Neural cell (in vitro differentiated cells): ENCODE measurements around the gene LY6G6D. TPM values are rescaled to one million over a fixed set of nuclear protein-coding genes. Genes with fewer than 3 reads are reported as not detected.

Experiments
- H2AFZ ChIP-seq: fragments of 200-600, 300-800 bp; sonication (generic), shearing (Covaris generic); 2 replicates; pipeline ENCODE4 v1.6.0; 2014; ENCODE audit warnings: low read depth, mild to moderate bottlenecking, antibody characterized with exemption, low read length, moderate library complexity
- H3F3A ChIP-seq: fragments of 200-600 bp; shearing (Covaris generic); 2 replicates; pipeline ENCODE4 v1.6.1; 2016; ENCODE audit warnings: mild to moderate bottlenecking, moderate library complexity, mixed read lengths, antibody characterized with exemption, low read length; ENCODE audit not compliant: insufficient read depth, poor library complexity, severe bottlenecking
- H3K27ac ChIP-seq: fragments of 200-600, 300-800 bp; sonication (generic), shearing (Covaris generic); 2 replicates; pipeline ENCODE4 v1.5.1; 2014; ENCODE audit warnings: mild to moderate bottlenecking, low read length, moderate library complexity
- H3K27me3 ChIP-seq: fragments of 300-800, 200-600 bp; sonication (generic), shearing (Covaris generic); 2 replicates; pipeline ENCODE4 v1.6.0; 2014; ENCODE audit warnings: mild to moderate bottlenecking, low read depth, low read length, moderate library complexity; ENCODE audit not compliant: insufficient read depth
- H3K36me3 ChIP-seq: fragments of 300-800, 200-600 bp; sonication (generic), shearing (Covaris generic); 2 replicates; pipeline ENCODE4 v1.5.1; 2014; ENCODE audit warnings: mild to moderate bottlenecking, antibody characterized with exemption, low read length, moderate library complexity; ENCODE audit not compliant: insufficient read depth
- H3K4me2 ChIP-seq: fragments of 300-800, 200-600 bp; sonication (generic), shearing (Covaris generic); 2 replicates; pipeline ENCODE4 v1.6.0; 2014; ENCODE audit warnings: mild to moderate bottlenecking, low read length
- H3K4me3 ChIP-seq: fragments of 300-800, 200-600 bp; sonication (generic), shearing (Covaris generic); 2 replicates; pipeline ENCODE4 v1.5.1; 2014; ENCODE audit warnings: mild to moderate bottlenecking, low read length, moderate library complexity
- H3K79me2 ChIP-seq: fragments of 200-600 bp; shearing (Covaris generic); replicated peaks from 2 replicates; pipeline ENCODE4 v1.6.0; 2014; ENCODE audit warnings: mild to moderate bottlenecking, low read length, moderate library complexity; ENCODE audit not compliant: insufficient read depth
- H3K9ac ChIP-seq: fragments of 300-800, 200-600 bp; sonication (generic), shearing (Covaris generic); 2 replicates; pipeline ENCODE4 v1.6.1; 2016; ENCODE audit warnings: mild to moderate bottlenecking, low read length, mixed read lengths
- H3K9me2 ChIP-seq: fragments of 200-600 bp; shearing (Covaris generic); 2 replicates; pipeline ENCODE4 v1.6.1; 2016; ENCODE audit warnings: mild to moderate bottlenecking, low read length, mixed read lengths; ENCODE audit not compliant: insufficient read depth
- H3K9me3 ChIP-seq: fragments of 200-600, 300-800 bp; sonication (generic), shearing (Covaris generic); 2 replicates; pipeline ENCODE4 v1.6.1; 2016; ENCODE audit warnings: mild to moderate bottlenecking, mixed run types, low read length, moderate library complexity, mixed read lengths
- H4K20me1 ChIP-seq: fragments of 200-600 bp; shearing (Covaris generic); 2 replicates; pipeline ENCODE4 v1.6.1; 2016; ENCODE audit warnings: mild to moderate bottlenecking, mixed run types; ENCODE audit not compliant: insufficient read depth
- CTCF ChIP-seq: fragments of 450-650 bp; IDR thresholded peaks from 2 replicates; pipeline ENCODE4 v1.5.1; 2014; ENCODE audit warnings: antibody characterized with exemption, mild to moderate bottlenecking, moderate library complexity; ENCODE audit not compliant: poor library complexity, severe bottlenecking
- EZH2 ChIP-seq: fragments of 200-600, 300-800 bp; shearing (Covaris generic), sonication (generic); IDR thresholded peaks from 2 replicates; pipeline ENCODE4 v1.6.1; 2014; ENCODE audit warnings: antibody characterized with exemption, low read length, borderline replicate concordance, mild to moderate bottlenecking; ENCODE audit not compliant: insufficient read depth, poor library complexity, severe bottlenecking
- POLR2AphosphoS5 ChIP-seq: IDR thresholded peaks from 2 replicates; pipeline ENCODE4 v1.6.1; 2012
- RAD21 ChIP-seq: fragments of 450-650 bp; conservative IDR thresholded peaks from 2 replicates; pipeline ENCODE4 v1.6.1; 2014; ENCODE audit warnings: antibody characterized with exemption, mild to moderate bottlenecking, moderate library complexity
- REST ChIP-seq: IDR thresholded peaks from 2 replicates; pipeline ENCODE4 v1.6.1; 2012; ENCODE audit warnings: borderline replicate concordance
- polyA plus RNA-seq: library from polyadenylated mRNA; depleted of rRNA; stranded (reverse); fragments of >200 nt; gene quantifications from 2 replicates; pipeline ENCODE4 v1.2.3, GENCODE V29; 2014

LY6G6D gene
- polyA plus RNA-seq, 1 donor from 2014 or later = not detected

- H3K27me3 ChIP-seq = no peaks in the 10 kb centered on the region
- H3F3A ChIP-seq = no peaks in the 10 kb centered on the region
- peak overlapping the region; percentile 87 for H3K9ac ChIP-seq
- H3K4me3 ChIP-seq = peak overlapping the region; percentile 88
- H3K4me2 ChIP-seq = peak overlapping the region; percentile 82
- H4K20me1 ChIP-seq = no peaks in the 10 kb centered on the region
- H3K36me3 ChIP-seq = no peaks in the 10 kb centered on the region
- peak overlapping the region; percentile 85 for H3K27ac ChIP-seq
- peaks cover 28% of the 10 kb centered on the region for H3K79me2 ChIP-seq
- H3K9me2 ChIP-seq = no peaks in the 10 kb centered on the region
- H3K9me3 ChIP-seq = no peaks in the 10 kb centered on the region
- peak overlapping the region; percentile 37 for H2AFZ ChIP-seq
- no peak for TF ChIP-seq EZH2
- TF ChIP-seq REST = no peak
- no peak for TF ChIP-seq POLR2AphosphoS5
- no peak for TF ChIP-seq CTCF
- TF ChIP-seq RAD21 = no peak
Measured at GRCh38 chr6:31666337-31666965, 48.7 kb upstream of the LY6G6D start.

GRCh38 chr6:31669676-31670075 is 45.5 kb upstream of the LY6G6D start, which contains the start of gene LY6G5B:
Gene LY6G5B, plus strand, starts transcription at chr6:31669976. Its CDS starts 975 bp downstream, at chr6:31670951.
- Histone ChIP-seq H3K27ac (no peak within 1 kb of the TSS), H2AFZ (no peak within 1 kb of the TSS), H3K27me3 (no peaks in the 10 kb centered on the region), H3K9ac (no peak within 1 kb of the TSS), H3K9me3 (no peaks in the 10 kb centered on the region), H3F3A (no peaks in the 10 kb centered on the region), H3K36me3 (no peaks in the 10 kb centered on the region), H3K4me3 (no peak within 1 kb of the TSS), H3K79me2 (peaks cover 11% of the 10 kb centered on the region), H4K20me1 (no peaks in the 10 kb centered on the region), H3K9me2 (no peaks in the 10 kb centered on the region), H3K4me2 (no peak within 1 kb of the TSS)
- TF ChIP-seq CTCF (no peak), POLR2AphosphoS5 (no peak), EZH2 (no peak), RAD21 (no peak)
